Calu3 (cell line): ENCODE results near the gene FAM156A. TPM values are rescaled to one million over a fixed set of nuclear protein-coding genes. Genes with fewer than 3 reads are reported as not detected.
"Not testable (repeated sequence)": the region's sequence is repeated elsewhere in the genome, so short reads cannot be mapped to it uniquely, and the experiment has no call there.

Experiments
- BruUV-seq: library from RNA; stranded (reverse); fragments of 400-500 nt; replicated peaks from 2 replicates; lab custom pipeline; 2021; lab: Mats Ljungman, UMichigan
- CTCF ChIA-PET: fragments of 300-600 bp; sonication (Branson Sonifier 250); formaldehyde crosslinking; loops from one replicate; lab custom pipeline; 2022; ENCODE audit warnings: antibody characterized with exemption; lab: Charles Lee
- DNase-seq: peaks from one replicate; pipeline ENCODE4 v3.0.0; 2022
- H3K27ac Mint-ChIP-seq: one replicate; pipeline ENCODE4 v1.8.0; 2022; ENCODE audit warnings: mixed read lengths; ENCODE audit not compliant: unreplicated experiment
- H3K27me3 Mint-ChIP-seq: one replicate; pipeline ENCODE4 v1.8.0; 2022; ENCODE audit warnings: mixed read lengths; ENCODE audit not compliant: unreplicated experiment
- H3K36me3 Mint-ChIP-seq: one replicate; pipeline ENCODE4 v1.8.0; 2022; ENCODE audit warnings: mild to moderate bottlenecking, moderate library complexity, mixed read lengths; ENCODE audit not compliant: insufficient read depth, unreplicated experiment
- H3K4me1 Mint-ChIP-seq: one replicate; pipeline ENCODE4 v1.8.0; 2022; ENCODE audit warnings: mild to moderate bottlenecking, low read depth, mixed read lengths; ENCODE audit not compliant: unreplicated experiment
- H3K4me3 Mint-ChIP-seq: one replicate; pipeline ENCODE4 v1.8.0; 2022; ENCODE audit warnings: mild to moderate bottlenecking, low read depth, moderate library complexity, mixed read lengths; ENCODE audit not compliant: unreplicated experiment
- H3K9me3 Mint-ChIP-seq: one replicate; pipeline ENCODE4 v1.8.0; 2022; ENCODE audit warnings: low read depth, mixed read lengths; ENCODE audit not compliant: unreplicated experiment
- CTCF ChIP-seq: fragments of 200-600 bp; IDR thresholded peaks from one replicate; pipeline ENCODE4 v1.8.0; 2022; ENCODE audit warnings: antibody characterized with exemption; ENCODE audit not compliant: unreplicated experiment
- intact Hi-C: fragments of 100-400 bp; cut with micrococcal nuclease; formaldehyde crosslinking; loops from one replicate; pipeline ENCODE4 v1.10.0; 2022; ENCODE audit not compliant: unreplicated experiment
- total RNA-seq: library from RNA; stranded (reverse); gene quantifications from 2 replicates; pipeline ENCODE4 v1.2.3, GENCODE V29; 2022

The FAM156A gene
- total RNA-seq, 1 experiment from 2014 or later, result 18.0 TPM

- peak; percentile 92 for TF ChIP-seq CTCF
- Mint-ChIP-seq H3K27me3 (no peaks in the 10 kb centered on the region), H3K27ac (peak overlapping the region; percentile 96), H3K9me3 (no peaks in the 10 kb centered on the region), H3K4me1 (no peaks in the 10 kb centered on the region), H3K36me3 (peaks cover 16% of the 10 kb centered on the region), H3K4me3 (peak overlapping the region; percentile 86)
- CTCF ChIA-PET, result interaction anchor here (0.6 to 1.1 kb wide), 2 partner anchors 61 to 673 kb away, joined by 3 read pairs; no protein-coding TSS in a partner anchor
- no TSS peak for BruUV-seq
- intact Hi-C loops, result no loop called here
- peak; percentile 92 for DNase-seq
These were observed 23.4 kb downstream of the FAM156A start for GRCh38 chrX:52934704-52935469.

DNA sequence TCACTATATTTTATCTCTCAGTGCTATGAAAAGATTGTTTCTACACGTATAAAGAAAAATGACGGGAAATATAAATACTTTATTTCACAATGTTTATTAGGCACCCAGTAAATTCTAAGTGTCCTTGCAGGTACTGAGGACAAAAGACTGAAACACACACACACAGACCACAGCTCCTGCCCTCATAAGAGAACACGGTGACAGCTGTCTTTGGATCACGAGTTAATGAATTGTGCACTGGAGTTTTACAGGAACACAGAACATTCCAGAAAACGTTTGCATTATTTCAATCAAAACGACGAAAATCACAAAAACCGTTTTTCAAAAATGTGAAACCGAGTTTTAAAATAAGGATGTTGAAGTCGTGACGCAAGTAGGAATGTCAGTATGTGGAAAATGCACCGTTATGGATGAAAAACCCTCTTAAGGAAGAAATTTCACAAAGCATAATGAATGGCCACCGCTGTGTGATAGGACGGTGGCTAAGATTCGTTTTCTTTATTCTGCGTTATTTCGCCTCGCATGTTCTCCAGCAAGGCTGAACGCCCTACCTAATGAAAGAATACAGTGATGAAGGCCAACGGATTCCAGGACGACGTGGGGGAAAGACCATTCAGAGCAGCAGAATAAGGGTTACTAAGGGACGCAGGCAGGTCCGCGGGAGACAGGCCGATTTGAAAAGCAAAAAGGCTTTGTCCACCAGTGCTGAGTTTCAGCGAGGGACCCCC is 24.2 kb downstream of the FAM156A start:
- Mint-ChIP-seq H3K27ac (peak overlapping the region; percentile 96), H3K9me3 (no peaks in the 10 kb centered on the region), H3K27me3 (no peaks in the 10 kb centered on the region), H3K4me1 (no peaks in the 10 kb centered on the region), H3K36me3 (peaks cover 16% of the 10 kb centered on the region), H3K4me3 (peak overlapping the region; percentile 86)
- no peak for DNase-seq
- TF ChIP-seq CTCF, result no peak
- BruUV-seq, result TSS peak; percentile 78
- CTCF ChIA-PET, result no interaction called here
- intact Hi-C loops, result no loop called here

DNA sequence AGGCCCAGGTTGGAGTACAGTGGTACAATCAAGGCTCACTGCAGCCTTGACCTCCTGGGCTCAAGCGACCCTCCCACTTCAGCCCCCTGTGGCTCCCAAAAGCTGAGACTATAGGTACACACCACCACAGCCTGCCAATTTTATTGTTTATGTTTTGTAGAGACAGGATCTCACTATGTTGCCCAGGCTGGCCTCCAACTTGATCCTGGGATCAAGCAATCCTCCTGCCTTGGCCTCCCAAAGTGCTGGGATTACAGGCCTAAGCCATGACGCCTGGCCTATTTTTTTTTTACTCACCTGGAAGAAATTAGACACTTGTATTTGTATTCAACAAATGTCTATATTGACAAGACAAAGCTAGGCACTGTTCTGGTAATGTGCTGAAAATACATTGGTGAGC is 25.1 kb downstream of the FAM156A start:
- no peak for DNase-seq
- no peak for TF ChIP-seq CTCF
- CTCF ChIA-PET, result no interaction called here
- no peaks in the 10 kb centered on the region for H3K27me3 Mint-ChIP-seq
- H3K27ac Mint-ChIP-seq, result no peak overlapping the region
- no TSS peak for BruUV-seq
- peaks cover 16% of the 10 kb centered on the region for H3K36me3 Mint-ChIP-seq
- intact Hi-C loops, result no loop called here
- H3K4me1 Mint-ChIP-seq, result no peaks in the 10 kb centered on the region
- no peak overlapping the region for H3K4me3 Mint-ChIP-seq
- no peaks in the 10 kb centered on the region for H3K9me3 Mint-ChIP-seq

DNA sequence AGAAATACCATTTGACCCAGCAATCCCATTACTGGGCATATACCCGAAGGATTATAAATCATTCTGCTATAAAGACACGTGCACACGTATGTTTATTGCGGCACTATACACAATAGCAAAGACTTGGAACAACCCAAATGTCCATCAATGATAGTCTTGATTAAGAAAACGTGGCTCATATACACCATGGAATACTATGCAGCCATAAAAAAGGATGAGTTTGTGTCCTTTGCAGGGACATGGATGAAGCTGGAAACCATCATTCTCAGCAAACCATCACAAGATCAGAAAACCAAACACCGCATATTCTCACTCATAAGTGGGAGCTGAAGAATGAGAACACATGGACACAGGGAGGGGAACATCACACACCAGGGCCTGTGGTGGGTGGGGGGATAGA is 28.1 kb downstream of the FAM156A start:
- DNase-seq, H3K4me1 Mint-ChIP-seq, H3K9me3 Mint-ChIP-seq, H3K27me3 Mint-ChIP-seq, intact Hi-C loops, H3K4me3 Mint-ChIP-seq, H3K27ac Mint-ChIP-seq, BruUV-seq: not testable (repeated sequence)
- H3K36me3 Mint-ChIP-seq, result peaks cover 12% of the 10 kb centered on the region
- CTCF ChIA-PET, result interaction anchor here (0.6 kb wide), 1 partner anchor 9 kb away, joined by 3 read pairs; no protein-coding TSS in a partner anchor
